Stimulated activated CD8-positive, alpha-beta memory T cell treated with anti-CD3 and anti-CD28 coated beads, Interleukin-4, amount 100 ng/mL, for 48 hours (primary cell): Measurements from ENCODE around the gene CREBBP.

Experiments used
- DNase-seq: peaks from one replicate; pipeline ENCODE4 v3.0.0-alpha.2; 2020

The CREBBP gene

DNA sequence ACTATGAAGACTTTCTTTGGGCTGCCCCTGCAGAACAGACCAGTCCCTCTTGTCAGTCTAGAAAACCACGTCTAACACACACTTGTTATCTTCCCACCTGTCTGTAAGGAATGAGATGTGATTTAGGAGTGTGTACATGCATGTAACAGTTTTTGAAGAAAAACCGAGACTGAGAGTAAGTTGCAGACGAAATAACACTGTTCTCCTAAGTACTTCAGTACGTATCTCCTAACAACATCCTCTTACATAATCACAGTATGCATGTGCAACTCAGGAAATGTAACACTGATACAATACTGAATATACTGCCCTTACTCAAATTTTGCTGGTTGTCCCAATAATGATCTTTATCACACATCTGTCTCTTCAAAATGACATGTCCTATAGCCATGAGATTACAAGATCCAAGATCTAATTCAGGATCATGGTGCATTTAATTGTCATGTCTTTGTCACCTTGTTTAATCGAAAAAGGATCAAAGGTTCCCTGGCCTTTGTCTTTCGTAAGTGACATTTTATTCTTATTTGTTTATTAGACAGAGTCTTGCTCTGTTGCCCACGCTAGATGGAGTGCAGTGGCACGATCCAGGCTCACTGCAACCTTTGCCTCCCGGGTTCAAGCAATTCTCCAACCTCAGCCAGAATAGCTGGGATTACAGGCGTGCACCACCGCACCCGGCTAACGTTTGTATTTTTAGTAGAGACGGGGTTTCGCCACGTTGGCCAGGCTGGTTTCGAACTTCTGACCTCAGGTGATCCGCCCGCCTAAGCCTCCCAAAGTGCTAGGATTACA, 25.6 kb downstream of the CREBBP start:
- DNase-seq: no peak

DNA sequence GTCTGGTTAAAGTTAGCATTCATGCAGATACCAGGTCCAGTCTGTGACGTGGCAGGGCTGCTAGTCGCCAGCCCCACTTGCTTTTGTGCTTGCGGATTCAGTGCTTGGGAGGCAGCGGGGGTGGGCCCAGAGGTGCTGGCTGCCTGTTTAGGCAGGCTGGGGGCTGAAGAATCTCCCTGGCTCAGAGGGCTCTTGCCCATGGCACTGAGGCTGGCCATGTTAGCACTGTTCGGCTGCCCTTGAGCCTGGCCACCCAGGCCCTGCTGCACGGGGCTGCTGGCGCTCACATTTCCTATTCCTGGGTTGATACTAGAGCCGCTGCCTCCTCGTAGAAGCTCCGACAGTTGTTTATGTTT, 30.0 kb downstream of the CREBBP start:
- DNase-seq: no peak

DNA sequence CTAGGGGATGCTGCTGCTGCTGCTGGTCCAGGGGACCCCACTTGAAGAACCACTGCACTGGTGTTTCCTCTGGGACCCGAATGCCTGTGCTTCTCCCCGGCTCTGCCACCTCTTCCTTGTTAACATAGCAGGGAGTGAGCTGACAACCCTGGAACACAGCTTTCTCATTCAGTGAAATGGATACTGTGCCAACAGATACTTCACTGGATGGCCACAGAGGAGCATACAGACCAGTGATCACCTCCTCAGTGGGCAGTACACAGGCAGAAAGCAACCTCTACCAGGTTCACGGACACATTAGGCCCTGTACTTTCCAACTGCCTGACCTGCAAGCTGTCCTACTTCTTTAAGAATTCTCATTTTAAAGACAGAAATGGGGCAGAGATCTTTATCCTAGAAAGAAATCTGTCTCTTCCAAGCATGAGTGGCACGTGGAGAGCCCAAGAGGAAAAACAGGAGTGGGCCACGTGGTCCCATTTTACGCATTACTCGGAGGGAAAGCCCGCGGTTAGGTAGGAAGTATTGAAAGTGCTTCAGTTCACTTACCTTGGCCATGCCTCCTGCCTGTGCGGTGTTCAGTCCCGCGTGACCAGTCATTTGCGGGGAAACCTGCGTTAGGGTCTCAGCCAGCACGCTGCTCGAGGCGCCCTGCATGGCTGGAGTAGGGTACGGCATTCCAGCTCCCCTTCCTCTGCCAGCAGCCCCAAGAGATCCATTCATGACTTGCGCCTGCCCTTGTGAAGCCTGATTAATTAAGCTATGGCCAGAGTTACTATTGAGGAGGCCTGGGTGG, 30.6 kb downstream of the CREBBP start:
- DNase-seq: no peak

DNA sequence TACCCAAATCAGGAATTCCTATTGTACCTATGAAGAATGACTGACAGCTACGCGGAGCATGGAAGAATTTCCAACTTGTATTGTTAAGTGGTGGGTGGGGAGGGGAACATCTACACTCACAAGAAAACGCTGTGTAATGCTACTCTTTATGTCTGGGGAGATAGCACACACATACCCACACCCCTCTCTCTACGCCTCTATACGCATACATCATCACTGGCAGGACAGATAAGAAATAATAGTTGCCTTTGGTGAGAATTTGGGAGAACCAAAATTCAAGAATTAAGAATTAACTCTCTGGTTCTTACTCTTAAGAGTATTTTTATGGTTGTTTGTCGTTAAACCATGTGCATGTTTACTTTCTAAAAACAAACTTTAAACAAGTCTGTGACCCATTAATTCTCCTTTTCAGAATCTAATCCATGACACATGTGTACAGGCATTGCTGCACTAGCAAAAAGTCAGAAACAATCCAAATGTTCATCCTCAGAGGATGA, 33.9 kb downstream of the CREBBP start:
- DNase-seq: no peak

DNA sequence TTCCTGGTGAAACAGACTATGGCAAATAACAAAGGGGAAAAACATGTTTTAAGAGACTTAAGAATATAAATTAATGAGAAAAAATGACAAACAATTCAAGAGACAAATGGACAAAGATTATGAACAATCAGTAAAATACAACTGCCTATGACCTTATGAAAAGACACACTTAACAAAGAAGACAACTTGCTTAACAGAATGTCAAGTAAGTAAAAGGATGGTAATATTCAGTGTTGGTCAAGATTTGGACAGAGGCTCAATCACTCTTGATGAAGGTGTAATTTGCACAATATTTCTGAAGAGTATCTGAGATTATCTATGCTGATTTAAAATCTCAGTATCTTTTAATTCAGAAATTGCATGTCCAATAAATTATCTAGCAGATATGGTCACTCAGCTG, 34.4 kb downstream of the CREBBP start:
- DNase-seq: no peak

DNA sequence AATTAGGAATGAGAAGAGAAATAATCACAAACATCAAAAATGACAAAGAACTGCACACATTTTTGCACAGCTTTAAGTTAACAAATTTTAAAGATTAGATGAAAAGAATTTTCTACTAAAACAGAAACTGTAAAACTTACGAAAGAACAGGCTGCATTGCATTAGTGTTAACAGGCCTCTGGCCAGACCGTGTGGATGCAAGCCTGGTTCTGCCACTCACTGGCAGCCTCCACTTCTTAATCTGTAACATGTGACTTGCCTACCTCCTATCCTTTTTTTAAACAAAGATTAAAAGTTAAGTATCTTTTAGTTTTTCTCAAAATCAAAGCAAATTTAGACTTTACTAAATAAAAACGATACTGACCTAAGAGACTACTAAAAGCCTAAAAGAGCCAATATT, 37.5 kb downstream of the CREBBP start:
- no peak for DNase-seq

DNA sequence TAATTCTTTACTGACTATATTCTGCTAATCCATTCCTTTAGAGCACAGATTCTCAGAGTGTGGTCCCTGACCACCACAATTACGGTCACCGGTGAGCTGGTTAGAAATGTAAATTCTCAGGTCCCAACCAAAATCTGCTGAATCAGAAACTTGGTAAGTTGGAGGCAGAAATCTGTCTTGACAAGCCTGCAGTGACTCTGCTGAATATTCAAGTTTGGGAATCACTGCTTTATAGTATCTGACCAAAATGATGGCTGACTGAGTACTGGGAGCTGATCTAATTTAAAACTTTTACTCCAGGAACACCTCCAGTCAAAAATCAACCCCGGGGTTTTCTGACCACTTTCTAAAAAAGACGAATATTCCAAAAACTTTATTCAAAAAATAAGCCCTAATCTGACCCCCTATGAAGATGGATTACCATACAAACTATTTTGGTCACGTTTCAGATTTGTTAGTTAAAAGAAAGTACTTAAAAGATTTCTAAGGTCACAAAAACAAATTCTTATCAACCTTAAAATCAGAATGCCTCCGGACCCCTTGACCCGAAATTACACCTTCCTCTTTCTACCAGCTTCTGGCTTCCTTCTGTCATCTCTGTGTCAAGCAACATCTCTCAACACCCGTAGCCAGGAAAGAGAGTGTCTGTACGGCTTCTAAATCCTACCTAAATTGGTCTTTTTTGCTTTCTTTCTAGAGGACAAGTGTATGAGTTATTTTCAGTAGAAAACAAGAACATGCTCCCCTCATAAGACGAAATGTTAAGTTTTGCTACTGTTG, 38.6 kb downstream of the CREBBP start:
- no peak for DNase-seq

DNA sequence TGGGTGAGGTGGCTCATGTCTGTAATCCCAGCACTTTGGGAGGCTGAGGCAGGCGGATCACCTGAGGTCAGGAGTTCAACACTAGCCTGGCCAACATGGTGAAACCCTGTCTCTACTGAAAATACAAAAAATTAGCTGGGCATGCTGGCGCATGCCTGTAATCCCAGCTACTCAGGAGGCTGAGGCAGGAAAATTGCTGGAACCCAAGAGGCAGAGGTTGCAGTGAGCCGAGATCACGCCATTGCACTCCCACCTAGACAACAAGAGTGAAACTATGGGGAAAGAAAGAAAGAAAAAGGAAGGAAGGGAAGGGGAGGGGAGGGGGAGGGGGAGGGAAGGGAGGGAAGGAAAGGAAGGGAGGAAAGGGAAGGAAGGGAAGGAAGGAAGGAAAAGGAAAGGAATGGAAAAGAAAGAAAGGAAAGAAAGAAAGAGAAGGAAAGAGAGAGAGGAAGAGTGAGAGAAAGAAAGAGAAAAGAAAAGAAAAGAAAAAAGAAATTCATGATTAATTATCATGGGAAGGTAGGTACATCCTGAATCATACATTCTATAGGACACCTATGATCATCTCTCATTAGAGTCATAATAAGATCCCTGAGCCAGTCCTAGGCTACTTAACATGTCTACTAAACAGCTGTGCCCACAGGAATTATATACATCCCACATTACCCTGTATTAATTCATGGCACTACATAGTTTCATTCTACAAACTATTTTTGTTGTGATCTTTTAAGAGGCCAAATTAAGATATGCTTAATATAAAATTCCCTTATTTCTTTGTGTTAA, 40.9 kb downstream of the CREBBP start:
- DNase-seq: no peak

DNA sequence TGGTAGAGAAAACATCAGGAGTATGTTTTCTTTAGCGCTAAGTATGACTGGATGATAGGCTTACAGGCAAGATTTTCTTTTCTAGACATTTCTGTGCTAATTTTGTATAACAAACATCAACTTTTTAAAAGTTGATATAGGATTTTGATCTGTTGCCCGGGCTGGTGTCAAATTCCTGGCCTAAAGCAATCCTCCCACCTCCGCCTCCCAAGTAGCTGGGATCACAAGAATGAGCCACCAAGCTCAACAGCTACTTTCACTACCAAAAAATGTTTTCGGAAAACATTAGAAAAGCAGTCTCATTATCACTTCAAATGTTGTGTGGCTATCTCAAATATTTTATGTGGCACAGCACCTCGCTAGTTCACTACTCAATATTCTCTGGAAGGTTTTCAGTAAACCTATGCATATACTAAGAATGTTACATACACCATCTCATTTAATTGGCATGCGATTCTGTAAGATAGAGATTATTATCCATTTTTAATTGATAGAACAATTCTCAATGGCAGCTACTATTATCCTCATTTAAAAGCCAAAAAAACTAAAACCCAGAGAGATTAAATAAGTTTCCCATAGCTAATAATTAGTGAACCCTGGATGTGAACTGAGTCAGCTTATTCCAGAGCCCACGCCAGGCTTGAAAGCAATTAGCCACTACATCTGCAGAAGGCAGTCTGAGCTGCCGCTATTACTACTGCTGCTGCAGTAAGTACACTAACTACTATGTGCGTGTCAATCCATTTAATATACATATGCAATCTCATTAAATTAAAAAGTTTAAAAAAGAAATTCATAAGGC, 41.7 kb downstream of the CREBBP start:
- no peak for DNase-seq

DNA sequence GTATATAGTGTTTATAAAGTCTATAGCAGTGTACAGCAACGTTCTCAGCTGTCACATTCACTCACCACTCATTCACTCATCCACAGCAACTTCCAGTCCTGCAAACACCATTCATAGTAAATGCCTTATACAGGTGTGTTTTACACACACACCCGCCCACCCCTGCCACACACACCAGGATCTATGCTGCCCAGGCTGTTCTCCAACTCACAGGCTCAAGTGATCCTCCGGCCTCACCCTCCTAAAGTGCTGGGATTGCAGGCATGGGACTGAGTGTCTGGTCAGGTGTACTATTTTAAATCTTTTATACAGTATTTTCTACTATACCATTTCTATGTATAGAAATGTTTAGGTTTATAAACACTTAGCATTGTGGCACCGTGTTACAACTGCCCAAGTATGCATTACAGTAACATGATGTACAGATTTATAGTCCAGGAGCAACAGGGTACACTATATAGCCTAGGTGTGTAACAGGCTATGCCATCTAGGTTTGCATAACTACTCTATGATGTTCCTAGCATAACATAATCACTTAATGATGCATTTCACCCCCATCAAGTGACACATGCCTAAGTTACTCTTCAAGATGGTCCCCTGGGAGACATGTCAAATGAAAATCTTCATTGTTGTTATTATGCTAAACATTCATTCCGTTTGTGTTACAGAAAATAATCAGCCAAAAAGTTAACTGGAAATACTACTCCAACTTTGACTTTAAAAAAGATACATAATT, 42.5 kb downstream of the CREBBP start:
- DNase-seq: no peak

DNA sequence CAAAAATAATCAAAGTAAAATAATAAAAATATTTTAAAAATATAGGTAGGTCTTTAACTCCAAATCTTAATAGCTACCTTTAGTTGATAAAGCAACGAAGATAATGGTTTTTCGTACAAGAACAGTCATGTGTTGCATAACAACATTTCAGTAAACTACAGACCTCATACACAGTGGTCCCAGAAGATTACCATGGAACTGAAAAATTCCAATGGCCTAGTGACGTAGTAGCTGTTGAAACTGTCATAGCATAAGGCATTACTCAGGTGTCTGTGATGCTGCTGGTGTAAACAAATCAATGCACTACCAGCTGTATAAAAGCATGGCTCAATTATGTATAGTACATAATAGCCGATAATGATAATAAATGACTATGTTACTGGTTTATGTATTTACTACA, 43.9 kb downstream of the CREBBP start:
- DNase-seq: no peak

DNA sequence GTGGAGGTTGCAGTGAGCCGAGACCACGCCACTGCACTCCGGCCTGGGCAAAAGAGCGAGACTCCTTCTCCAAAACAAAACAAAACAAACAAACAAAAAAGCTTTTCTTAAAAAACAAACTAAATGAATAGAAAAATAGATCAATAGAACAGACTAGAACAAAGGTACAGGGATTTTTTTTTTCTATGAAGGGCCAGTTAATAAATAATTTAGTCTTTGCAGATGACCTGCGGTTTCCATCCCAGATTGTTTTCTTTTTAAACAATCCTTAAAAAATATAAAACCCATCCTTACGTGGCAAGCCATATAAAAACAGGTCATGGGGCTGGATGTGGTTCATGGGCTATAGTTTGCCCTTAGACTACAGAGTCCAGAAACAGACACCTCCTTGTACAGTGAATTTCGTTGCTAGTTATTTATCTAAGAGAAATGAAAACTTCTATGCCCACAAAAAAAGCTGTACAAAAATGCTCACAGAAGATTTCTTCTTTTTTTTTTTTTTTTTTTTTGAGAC, 45.4 kb downstream of the CREBBP start:
- DNase-seq: no peak

DNA sequence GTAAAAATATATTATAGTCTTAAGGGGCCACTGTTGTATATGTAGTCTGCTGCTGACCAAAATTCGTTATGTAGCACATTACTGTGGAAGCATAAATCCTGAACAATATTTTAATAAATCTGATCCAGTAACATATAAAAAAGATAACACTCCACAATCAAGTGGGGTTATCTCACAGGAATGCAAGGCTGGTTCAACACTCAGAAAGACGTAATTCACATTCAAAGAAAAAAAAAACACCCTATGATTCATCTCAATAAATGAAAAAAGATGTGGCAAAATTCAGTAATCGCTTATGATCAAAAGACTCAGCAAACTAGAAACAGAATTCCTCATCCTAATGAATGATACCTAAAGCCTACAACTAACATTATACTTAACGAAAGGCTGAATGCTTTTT, 47.8 kb downstream of the CREBBP start:
- no peak for DNase-seq

DNA sequence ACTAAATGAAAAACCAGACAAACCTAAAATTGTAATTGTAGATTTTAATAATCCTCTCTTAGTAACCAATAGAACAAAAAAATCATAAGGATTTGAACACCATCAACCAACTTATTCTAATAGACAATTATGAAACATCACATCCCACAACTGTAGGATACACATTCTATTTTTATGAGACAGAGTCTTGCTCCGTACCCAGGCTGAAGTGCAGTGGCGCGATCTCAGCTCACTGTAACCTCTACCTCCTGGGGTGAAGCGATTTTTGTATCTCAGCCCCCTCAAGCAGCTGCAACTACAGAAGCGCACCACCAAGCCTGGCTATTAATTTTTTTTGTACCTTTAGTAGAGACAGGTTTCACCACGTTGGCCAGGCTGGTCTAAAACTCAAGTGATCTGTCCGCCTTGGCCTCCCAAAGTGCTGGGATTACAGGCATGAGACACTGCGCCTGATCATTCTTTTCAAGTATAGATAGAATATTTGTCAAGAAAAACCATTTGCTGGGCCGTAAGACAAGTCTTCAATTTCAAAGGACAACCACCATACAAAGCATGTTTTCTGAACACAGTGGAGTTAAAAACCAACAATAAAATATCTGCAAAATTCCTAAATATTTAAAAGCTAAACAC, 49.8 kb downstream of the CREBBP start:
- no peak for DNase-seq

DNA sequence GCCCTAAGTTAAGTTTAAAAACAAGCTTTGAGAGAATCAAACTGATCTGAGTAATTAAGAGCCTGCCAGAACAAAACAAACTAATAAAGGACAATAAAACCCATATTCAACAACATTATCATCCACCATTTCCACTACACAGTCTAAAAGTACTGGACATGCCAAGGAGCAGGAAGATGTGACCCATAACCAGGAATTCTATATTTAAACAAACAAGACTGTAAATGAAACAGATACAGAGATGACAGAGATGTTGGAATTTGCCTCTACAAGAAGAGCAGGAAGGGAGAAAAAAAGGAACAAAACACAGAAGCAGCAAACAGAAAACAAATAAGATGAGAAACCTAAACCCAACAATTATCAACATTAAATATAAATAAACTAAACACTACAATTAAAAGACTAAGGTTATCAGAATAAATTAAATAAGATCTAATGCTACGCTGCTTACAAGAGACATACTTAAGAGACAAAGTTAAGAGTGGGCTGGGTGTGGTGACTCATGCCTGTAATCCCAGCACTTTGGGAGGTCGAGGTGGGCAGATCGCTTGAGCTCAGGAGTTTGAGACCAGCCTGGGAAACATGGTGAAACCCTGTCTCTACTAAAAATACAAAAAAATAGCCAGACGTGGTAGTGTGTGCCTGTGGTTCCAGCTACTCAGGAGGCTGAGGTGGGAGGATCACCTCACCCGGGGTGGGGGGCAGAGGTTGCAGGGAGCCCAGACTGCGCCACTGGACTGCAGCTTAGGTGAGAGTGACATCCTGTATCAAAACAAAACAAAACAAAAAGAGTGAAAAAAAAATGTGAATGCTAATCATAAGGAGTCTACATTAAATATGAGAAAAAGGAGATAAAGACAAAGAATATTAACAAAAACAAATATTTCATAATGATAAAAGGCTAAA, 50.6 kb downstream of the CREBBP start:
- DNase-seq: no peak

DNA sequence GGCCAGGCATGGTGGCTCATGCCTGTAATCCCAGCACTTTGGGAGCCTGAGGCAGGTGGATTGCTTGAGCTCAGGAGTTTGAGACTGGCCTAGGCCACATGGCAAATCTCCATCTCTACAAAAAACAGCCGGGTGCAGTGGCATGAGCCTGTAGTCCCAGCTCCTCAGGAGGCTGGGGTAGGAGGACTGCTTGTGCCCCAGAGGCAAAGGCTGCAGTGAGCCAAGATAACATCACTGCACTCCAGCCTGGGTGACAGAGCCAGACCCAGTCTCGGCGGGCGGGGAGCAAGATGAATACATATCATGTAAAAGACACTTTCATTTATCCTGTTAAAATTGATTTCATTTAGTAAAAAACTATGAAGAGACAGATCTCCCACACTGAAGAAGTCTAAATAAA, 54.6 kb downstream of the CREBBP start:
- DNase-seq: no peak

DNA sequence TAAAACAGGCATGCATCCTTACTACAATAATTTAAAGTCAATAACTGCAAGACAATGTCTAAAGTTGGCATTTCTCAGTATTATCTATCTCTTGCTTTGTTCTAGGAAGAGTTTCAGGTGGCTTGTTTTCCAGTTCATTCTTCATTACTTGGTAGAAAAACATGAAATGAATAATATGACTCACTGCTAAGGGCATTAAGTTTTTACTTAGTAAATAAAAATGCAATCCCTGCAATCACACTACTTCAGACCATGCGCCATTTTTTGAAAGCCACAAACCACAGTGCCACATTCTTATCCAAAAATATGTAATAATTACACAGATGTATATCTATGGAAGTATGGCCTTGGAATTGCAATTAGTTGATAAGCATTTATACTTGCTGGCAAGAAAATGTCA, 55.4 kb downstream of the CREBBP start:
- no peak for DNase-seq

DNA sequence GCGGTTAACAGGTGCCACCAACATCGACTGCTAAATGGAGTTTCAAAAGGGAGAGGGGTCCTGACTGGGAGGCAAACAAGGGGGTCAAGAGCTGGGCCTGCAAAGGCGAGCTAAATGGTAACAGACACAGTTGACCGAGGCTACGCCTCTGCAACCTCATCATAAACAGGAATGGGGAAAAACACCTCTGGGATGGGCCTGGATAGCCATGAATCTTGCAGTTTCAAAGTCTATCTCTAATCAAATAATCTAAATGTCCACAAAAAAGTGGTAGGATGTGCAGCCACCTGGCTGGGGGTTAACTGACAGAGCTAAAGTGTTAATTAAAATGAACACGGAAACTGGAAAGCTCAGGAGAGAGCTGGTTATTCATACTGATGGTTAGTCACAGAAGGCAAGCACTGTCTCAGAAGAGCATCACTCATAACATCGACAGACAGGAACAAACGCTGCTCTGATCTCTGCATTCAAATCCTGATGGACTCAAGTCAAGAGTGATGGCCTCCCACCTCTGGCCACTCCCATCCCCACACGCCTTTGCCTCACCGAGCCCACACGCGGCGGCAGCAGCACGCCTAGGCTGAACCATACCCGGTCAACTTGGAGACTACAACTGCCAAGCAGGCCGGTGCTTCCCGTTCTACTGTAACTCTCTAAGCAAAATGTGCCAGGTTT, 56.3 kb downstream of the CREBBP start:
- no peak for DNase-seq

DNA sequence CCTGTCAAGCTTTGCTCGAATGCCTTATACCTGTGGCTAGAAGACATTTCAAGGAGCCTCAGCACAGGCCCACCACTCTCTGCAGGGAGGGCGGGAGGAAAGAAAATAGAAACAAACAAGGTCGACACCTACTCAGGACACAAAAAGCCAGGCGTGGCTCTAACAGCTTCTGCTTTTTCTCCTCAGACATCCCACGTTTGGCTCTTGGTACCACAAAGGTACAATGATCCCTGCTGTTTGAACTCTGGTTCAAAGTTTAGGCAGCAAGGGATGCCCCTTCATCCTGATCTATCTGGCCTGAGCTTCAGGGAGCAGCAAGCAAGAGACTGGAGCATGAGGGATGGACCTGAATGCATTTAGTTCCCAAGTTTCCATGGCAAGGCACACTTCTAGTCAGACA, 57.1 kb downstream of the CREBBP start:
- DNase-seq: no peak
